GM20000 (cell line): ENCODE data around the gene DENND5A.

Experiments
- DNase-seq: peaks from one replicate; pipeline ENCODE4 v3.0.0; 2012; ENCODE audit warnings: low spot score
- TF ChIP-seq, protein P1 (sequence below): IDR thresholded peaks from 2 replicates; pipeline ENCODE4 v1.5.1; 2012; ENCODE audit warnings: mild to moderate bottlenecking, control low read depth; ENCODE audit errors: extremely low read depth, missing control alignments

Gene DENND5A

DNA sequence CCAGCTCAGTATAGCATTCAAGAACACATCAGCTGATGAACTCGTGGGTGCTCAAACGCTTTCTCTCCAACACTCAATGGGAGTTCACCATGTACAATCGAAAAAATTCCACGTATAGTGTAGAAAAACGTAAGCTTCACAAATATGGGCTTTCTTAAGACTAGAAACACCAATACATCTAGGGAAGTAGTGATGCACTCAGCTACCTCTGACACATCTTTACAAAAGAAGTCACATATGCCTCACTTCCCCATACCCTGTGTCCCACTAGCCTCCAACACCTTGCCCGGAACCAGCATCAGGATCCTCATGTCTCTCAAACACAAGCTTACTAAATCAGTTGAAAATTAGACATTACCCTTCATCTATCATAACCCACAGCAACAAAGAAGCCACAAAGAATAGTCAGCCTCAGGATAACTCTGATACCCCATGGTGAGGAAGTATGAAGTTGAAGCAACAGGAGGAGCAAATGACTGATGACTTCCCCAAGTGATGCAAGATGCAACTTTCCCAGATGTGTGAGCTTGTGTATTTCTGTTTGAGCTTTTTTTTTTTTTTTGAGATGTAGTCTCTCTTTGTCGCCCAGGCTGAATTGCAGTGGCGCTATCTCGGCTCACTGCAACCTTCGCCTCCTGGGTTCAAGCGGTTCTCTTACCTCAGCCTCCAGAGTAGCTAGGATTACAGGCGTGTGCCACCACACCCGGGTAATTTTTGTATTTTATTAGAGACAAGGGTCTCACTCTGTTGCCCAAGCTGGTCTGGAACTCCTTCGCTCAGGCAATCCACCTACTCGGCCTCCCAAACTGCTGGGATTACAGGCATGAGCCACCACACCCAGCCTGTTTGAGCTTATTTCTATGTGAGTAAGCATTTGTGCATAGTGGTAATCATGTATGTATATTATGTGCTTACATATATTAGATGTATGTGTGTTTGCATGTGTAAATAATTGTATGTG is 8.5 kb upstream of the DENND5A start:
- DNase-seq = no peak

DNA sequence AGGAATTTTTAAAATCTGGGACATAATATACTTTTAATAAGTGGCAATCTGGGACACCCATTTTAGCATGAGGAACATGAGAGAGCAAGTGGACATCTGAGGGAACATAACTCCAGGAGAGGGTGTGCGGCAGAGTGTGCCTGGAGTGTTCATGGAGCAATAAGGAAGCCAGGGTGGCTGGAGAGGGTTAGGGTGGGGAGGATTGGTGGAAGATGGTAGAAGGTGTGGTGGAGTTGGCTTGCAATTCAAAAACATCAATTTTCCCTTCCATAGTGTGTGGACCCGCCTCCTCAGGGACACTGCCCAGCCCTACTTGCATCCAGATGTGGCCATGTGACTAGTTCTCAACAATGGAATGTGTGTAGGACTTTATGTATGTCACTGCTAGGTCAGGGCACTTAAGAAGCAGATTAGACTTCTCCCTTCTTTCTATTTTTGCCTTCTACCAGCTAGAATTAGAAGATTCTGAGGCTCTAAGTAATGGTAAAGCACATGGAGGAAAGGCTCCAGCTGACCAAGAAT is 4.4 kb upstream of the DENND5A start:
- no peak for DNase-seq
- TF ChIP-seq, protein P1, sequence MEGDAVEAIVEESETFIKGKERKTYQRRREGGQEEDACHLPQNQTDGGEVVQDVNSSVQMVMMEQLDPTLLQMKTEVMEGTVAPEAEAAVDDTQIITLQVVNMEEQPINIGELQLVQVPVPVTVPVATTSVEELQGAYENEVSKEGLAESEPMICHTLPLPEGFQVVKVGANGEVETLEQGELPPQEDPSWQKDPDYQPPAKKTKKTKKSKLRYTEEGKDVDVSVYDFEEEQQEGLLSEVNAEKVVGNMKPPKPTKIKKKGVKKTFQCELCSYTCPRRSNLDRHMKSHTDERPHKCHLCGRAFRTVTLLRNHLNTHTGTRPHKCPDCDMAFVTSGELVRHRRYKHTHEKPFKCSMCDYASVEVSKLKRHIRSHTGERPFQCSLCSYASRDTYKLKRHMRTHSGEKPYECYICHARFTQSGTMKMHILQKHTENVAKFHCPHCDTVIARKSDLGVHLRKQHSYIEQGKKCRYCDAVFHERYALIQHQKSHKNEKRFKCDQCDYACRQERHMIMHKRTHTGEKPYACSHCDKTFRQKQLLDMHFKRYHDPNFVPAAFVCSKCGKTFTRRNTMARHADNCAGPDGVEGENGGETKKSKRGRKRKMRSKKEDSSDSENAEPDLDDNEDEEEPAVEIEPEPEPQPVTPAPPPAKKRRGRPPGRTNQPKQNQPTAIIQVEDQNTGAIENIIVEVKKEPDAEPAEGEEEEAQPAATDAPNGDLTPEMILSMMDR = no peak

More for the DNA sequence above, 8.5 kb upstream of the DENND5A start:
- TF ChIP-seq, protein P1 = no peak

DNA sequence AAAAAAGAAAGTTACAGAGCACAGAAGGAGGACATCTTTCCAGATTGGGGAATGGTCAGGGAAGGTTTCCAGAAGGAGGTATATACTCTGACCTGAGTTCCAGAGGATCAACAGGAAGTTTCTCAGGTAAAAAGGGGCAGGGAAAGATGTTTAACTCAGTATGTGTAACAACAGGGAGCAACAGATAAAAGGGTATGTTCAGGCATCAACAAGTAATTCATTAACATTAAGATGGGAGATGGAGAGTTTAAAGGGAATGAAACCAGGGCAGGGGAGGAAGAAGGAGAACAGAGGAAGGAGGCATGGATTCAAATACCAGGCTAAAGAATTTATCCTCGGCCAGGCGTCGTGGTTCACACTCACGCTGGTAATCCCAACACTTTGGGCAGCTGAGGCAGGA is 2.5 kb upstream of the DENND5A start:
- TF ChIP-seq, protein P1 = no peak
- DNase-seq = no peak

DNA sequence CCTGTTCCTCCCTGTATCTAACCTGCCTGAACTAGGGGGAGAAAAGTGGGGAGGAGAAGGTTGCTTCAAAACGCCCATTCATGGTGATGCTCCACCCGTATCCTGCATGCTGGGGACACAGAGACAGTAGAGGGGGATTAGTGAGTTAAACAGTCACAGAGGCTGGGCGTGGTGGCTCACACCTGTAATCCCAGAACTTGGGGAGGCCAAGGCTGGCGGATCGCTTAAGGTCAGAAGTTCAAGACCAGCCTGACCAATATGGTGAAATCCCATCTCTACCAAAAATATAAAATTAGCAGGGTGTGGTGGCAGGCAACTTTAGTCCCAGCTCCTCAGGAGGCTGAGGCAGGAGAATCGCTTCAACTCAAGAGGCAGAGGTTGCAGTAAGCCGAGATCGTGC is 1.8 kb upstream of the DENND5A start:
- no peak for DNase-seq
- TF ChIP-seq, protein P1 = no peak

DNA sequence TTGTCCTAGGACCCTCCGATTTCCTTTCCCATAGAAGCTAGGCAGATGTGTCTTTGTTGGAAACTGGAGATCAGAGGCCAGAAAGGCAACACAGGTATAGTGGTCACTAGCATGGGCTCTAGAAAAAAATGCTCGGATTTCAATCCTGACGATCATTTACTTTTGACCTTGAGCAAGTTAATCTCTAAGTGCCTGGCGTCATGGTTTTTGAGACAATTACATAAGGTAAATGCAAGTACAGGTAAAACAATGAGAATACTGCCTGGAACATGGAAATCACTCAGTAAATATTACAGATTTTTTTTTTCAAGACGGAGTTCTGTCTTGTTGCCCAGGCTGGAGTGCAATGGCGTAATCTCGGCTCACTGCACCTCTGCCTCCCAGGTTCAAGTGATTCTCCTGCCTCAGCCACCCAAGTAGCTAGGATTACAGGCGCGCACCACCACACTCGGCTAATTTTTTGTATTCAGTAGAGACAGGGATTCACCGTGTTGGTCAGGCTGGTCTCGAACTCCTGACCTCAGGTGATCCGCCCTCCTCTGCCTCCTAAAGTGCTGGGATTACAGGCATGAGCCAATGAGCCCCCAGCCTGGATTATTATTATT is 1.1 kb upstream of the DENND5A start:
- TF ChIP-seq, protein P1 = no peak
- DNase-seq = no peak

DNA sequence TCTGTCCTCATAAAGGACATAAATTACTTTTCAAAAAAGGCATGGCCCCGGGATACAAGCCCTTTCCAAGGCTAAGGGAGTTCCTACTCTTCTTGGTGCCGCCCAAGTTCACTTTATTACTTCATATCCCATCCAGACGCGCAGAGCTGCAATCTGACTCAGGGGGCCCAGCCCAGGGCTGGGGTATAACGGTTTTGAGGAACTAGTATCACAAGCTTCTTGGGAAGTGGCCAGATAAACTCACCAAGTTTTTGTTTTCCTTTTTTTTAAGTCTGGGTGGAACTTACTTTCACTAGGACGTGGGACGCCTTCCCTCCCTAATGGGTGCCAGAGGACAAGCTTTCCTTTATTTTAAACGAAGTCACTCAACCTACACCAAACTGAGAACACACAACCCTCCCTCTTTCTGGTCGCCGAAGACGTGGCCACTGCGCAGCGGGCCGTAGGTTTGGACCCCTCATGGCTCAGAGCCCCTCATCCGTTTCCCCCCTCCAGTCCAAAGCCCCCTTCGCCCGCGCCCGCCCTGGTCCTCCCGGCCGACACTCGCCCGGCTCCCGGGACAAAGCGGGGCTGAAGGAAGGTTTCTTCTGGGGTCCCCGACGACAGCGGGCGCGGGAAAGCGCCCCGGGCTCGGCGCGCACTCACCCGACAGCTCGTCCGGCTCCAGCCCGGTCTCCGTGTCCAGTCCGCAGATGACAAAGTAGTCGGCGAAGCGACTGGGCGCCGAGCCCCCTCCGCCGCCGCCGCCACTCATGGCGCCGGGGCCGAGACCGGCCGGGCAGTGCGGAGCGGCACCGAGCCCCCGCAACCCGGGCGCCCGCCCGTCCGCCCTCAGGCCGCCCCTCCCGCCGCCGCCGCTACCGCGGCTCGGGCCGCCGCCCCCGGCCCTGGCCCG is 587 bp downstream of the DENND5A start:
- TF ChIP-seq, protein P1 = no peak
- peak; percentile 39 for DNase-seq
